ENCODE results near the gene CD46.

The CD46 gene

DNA sequence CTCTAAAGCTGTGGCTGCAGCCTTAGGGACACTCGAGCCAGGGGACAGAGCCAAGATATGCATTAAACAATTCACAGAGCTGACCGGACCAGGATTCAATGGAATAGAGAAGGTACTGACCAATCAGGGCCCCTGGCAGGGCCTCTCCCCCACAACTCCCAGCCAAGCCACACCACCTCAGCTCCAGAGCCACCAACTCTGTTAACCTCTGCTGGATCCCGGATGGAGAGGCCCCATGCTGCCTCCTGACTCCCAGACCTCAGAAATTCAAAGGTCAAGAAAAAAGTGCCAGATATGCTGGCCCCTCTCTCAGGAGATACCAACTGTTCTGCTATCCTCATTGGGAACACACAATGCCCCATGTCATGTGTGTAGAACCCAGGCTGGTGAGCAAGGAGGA, 62.1 kb downstream of the CD46 start:
- no CpG with 5 or more reads among the region's 3 CpGs for WGBS (ENCODE audit: insufficient coverage, insufficient read length)
- H3K4me1 ChIP-seq (ENCODE audit: control insufficient read depth, insufficient read depth, low read length), result no peaks in the 10 kb centered on the region
- no peak overlapping the region for H3K4me3 ChIP-seq (ENCODE audit: low read length)
- no peak for DNase-seq (ENCODE audit: low read depth, low spot score)
- no peaks in the 10 kb centered on the region for H3K36me3 ChIP-seq (ENCODE audit: control insufficient read depth, insufficient read depth, low read length)
- no peaks in the 10 kb centered on the region for H3K27me3 ChIP-seq (ENCODE audit: control insufficient read depth, insufficient read depth, low read length)
- H3K27ac ChIP-seq (ENCODE audit: low read length), result no peak overlapping the region
- H3K9me3 ChIP-seq (ENCODE audit: control insufficient read depth, insufficient read depth, low read length), result no peaks in the 10 kb centered on the region

DNA sequence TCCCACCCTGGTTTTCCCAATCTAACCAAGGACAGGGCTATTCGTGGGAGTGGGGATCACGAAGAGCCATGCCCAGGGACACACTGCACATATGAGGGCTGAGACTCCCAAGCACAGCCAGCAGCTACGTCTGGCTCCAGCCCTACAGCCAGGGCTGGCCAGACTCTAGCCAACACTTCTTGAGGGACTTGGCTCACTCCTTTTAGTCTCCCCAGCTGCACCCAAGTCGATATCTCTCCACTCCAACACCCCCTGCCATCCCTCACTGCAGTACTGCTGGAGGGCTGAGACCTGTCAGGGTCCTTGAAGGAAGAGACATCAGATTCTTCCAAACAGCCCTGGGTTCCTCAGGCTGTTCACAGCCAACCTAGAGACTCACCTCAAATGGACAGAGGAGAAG, 62.6 kb downstream of the CD46 start:
- H3K4me3 ChIP-seq (ENCODE audit: low read length), result no peak overlapping the region
- H3K9me3 ChIP-seq (ENCODE audit: control insufficient read depth, insufficient read depth, low read length), result no peaks in the 10 kb centered on the region
- no peak overlapping the region for H3K27ac ChIP-seq (ENCODE audit: low read length)
- no CpG with 5 or more reads among the region's 4 CpGs for WGBS (ENCODE audit: insufficient coverage, insufficient read length)
- H3K36me3 ChIP-seq (ENCODE audit: control insufficient read depth, insufficient read depth, low read length), result no peaks in the 10 kb centered on the region
- no peaks in the 10 kb centered on the region for H3K4me1 ChIP-seq (ENCODE audit: control insufficient read depth, insufficient read depth, low read length)
- H3K27me3 ChIP-seq (ENCODE audit: control insufficient read depth, insufficient read depth, low read length), result no peaks in the 10 kb centered on the region
- DNase-seq (ENCODE audit: low read depth, low spot score), result no peak

DNA sequence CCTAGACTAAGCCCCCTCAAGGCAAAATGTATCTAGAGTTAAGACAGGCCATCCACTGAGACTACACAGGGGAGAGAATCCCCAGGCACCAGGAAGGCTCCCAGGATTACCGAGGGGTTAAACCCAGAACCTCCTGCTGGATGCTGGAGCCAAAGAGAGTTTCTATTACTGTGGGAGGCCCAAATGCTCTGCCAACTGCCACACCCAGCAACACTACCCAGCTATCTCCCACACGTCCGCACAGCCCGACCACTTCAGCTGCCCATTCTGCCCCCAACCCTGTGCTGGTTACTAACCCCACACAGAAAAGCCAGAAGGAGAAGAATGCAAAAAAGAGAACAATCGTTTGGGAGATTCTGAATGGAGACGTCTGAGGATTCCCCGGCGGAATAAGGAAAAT, 63.6 kb downstream of the CD46 start:
- H3K9me3 ChIP-seq (ENCODE audit: control insufficient read depth, insufficient read depth, low read length), result no peaks in the 10 kb centered on the region
- H3K27ac ChIP-seq (ENCODE audit: low read length), result no peak overlapping the region
- no peaks in the 10 kb centered on the region for H3K36me3 ChIP-seq (ENCODE audit: control insufficient read depth, insufficient read depth, low read length)

DNA sequence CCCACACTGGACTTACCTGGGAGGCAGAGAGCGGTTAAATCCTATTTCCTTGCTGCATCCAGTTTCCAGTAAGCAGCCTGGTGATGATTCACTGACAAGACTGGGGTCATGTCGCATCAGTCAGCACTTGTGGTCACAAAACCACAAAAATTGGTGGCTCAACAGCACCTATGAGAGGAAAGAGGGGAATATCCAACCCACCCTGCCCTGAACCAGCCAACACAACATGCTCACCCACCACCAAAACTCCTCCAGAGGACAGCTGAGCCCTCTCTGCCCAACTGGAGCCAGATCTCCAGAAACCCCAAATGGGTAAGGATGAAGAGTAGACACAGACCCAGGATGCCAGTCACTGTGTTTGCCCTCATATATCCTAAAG, 64.0 kb downstream of the CD46 start:
- Histone ChIP-seq H3K36me3 (ENCODE audit: control insufficient read depth, insufficient read depth, low read length) (no peaks in the 10 kb centered on the region), H3K9me3 (ENCODE audit: control insufficient read depth, insufficient read depth, low read length) (no peaks in the 10 kb centered on the region), H3K4me1 (ENCODE audit: control insufficient read depth, insufficient read depth, low read length) (no peaks in the 10 kb centered on the region), H3K27me3 (ENCODE audit: control insufficient read depth, insufficient read depth, low read length) (no peaks in the 10 kb centered on the region), H3K27ac (ENCODE audit: low read length) (no peak overlapping the region), H3K4me3 (ENCODE audit: low read length) (no peak overlapping the region)
- WGBS (ENCODE audit: insufficient coverage, insufficient read length), result no CpG with 5 or more reads among the region's 2 CpGs
- DNase-seq (ENCODE audit: low read depth, low spot score), result no peak

More for the DNA sequence above, 63.6 kb downstream of the CD46 start:
- H3K4me1 ChIP-seq (ENCODE audit: control insufficient read depth, insufficient read depth, low read length), result no peaks in the 10 kb centered on the region
- H3K27me3 ChIP-seq (ENCODE audit: control insufficient read depth, insufficient read depth, low read length), result no peaks in the 10 kb centered on the region
- DNase-seq (ENCODE audit: low read depth, low spot score), result no peak
- no CpG with 5 or more reads among the region's 8 CpGs for WGBS (ENCODE audit: insufficient coverage, insufficient read length)
- no peak overlapping the region for H3K4me3 ChIP-seq (ENCODE audit: low read length)

DNA sequence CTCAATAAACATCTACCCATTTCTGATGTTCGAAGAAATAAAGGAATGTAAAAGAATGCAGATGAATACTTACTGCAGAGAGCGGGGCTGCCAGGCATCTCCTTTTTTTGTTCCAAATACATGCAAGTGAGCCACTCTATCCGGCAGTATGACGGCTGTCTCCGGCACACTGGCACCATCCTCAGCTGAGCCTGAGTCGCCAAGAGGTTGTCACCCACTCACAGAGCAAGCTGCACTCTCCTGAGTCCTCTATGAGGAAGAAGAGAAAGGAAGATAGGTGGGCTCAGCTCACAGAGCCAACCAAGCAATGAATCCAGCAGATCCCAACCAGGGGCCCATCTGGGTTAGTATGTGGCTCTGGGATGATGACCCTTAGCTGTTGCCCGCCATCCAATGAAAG, 65.3 kb downstream of the CD46 start:
- Histone ChIP-seq H3K4me1 (ENCODE audit: control insufficient read depth, insufficient read depth, low read length) (peaks cover 2% of the 10 kb centered on the region; the same call in 1 of the 2 replicates), H3K27me3 (ENCODE audit: control insufficient read depth, insufficient read depth, low read length) (no peaks in the 10 kb centered on the region), H3K9me3 (ENCODE audit: control insufficient read depth, insufficient read depth, low read length) (no peaks in the 10 kb centered on the region), H3K4me3 (ENCODE audit: low read length) (no peak overlapping the region), H3K36me3 (ENCODE audit: control insufficient read depth, insufficient read depth, low read length) (no peaks in the 10 kb centered on the region), H3K27ac (ENCODE audit: low read length) (no peak overlapping the region)
- no peak for DNase-seq (ENCODE audit: low read depth, low spot score)
- no CpG with 5 or more reads among the region's 7 CpGs for WGBS (ENCODE audit: insufficient coverage, insufficient read length)

DNA sequence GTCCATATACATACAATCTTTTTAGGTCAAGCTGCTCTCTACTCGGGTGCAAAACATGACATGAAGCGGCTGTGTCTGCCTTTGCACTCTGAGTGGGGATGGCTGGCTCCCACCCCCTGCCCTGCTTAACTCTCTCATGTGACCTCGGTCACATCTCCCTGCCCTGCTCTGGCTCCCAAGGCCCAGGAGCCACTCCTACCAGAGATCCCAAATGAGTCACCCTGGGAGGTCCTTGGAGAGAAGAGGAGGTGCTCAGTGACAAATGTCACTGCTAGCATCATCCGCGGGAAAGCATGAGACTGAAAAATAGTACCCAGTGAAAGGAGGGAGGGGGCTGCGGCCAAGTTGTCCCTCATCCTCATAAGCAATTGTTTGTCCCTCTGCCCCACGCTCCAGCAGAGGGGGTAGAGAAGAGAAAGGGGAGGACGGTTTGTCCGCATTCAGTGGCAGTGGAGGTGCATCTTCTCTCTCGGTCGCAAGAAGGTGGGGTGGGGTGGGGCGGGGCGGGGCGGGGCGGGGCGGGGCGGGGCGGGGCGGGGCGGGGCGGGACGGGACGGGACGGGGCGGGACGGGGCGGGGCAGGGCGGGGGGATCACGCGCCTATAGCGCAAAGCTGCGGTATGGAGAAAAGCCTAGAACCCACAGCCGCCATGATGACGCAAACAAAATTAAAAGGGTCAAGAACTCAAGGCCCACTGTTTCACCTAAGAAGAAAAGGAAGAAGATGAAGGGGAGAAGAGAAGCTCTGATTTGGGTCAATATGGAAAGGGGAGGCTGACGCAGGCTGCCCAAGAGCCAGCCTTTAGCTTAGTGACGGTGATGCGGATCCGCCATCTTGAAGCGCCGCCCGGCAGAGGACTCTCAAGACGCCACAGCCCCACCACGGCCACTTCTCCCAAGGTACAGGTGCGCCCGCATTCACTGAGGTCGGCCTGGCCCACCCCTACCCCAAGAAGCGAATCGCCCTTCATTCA, 66.2 kb downstream of the CD46 start:
- no peak overlapping the region for H3K4me3 ChIP-seq (ENCODE audit: low read length)
- H3K9me3 ChIP-seq (ENCODE audit: control insufficient read depth, insufficient read depth, low read length), result no peaks in the 10 kb centered on the region
- H3K36me3 ChIP-seq (ENCODE audit: control insufficient read depth, insufficient read depth, low read length), result no peaks in the 10 kb centered on the region
- peaks cover 2% of the 10 kb centered on the region; the same call in 1 of the 2 replicates for H3K4me1 ChIP-seq (ENCODE audit: control insufficient read depth, insufficient read depth, low read length)
- H3K27ac ChIP-seq (ENCODE audit: low read length), result no peak overlapping the region
- WGBS (ENCODE audit: insufficient coverage, insufficient read length), result no CpG with 5 or more reads among the region's 48 CpGs
- H3K27me3 ChIP-seq (ENCODE audit: control insufficient read depth, insufficient read depth, low read length), result no peaks in the 10 kb centered on the region
- no peak for DNase-seq (ENCODE audit: low read depth, low spot score)

DNA sequence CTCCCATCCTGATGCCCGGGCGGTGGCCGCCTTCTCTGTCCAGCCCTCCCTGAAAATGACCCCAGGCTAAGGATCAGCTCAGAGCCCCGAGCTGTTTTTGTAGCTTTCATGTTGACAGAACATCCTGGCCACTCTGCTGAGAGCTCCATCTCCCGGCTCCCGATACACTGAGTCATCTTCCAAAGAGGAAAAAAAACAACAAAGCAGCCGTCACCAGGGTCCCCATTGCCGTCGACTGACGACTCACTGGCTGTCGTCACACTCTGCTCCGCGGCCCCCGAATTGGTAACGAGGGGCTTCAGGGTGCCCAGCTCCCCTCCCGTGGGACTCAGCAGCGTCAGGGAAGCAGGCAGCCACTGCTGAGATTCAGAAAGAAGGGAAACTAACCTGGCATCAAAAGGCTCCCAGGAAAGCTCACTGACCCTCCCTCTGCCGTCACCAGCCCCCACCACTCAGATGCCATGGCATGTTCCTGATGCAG, 67.2 kb downstream of the CD46 start:
- Histone ChIP-seq H3K27ac (ENCODE audit: low read length) (no peak overlapping the region), H3K9me3 (ENCODE audit: control insufficient read depth, insufficient read depth, low read length) (no peaks in the 10 kb centered on the region), H3K36me3 (ENCODE audit: control insufficient read depth, insufficient read depth, low read length) (no peaks in the 10 kb centered on the region), H3K4me1 (ENCODE audit: control insufficient read depth, insufficient read depth, low read length) (peaks cover 2% of the 10 kb centered on the region; the same call in 1 of the 2 replicates), H3K4me3 (ENCODE audit: low read length) (no peak overlapping the region), H3K27me3 (ENCODE audit: control insufficient read depth, insufficient read depth, low read length) (no peaks in the 10 kb centered on the region)
- no peak for DNase-seq (ENCODE audit: low read depth, low spot score)
- no CpG with 5 or more reads among the region's 18 CpGs for WGBS (ENCODE audit: insufficient coverage, insufficient read length)

DNA sequence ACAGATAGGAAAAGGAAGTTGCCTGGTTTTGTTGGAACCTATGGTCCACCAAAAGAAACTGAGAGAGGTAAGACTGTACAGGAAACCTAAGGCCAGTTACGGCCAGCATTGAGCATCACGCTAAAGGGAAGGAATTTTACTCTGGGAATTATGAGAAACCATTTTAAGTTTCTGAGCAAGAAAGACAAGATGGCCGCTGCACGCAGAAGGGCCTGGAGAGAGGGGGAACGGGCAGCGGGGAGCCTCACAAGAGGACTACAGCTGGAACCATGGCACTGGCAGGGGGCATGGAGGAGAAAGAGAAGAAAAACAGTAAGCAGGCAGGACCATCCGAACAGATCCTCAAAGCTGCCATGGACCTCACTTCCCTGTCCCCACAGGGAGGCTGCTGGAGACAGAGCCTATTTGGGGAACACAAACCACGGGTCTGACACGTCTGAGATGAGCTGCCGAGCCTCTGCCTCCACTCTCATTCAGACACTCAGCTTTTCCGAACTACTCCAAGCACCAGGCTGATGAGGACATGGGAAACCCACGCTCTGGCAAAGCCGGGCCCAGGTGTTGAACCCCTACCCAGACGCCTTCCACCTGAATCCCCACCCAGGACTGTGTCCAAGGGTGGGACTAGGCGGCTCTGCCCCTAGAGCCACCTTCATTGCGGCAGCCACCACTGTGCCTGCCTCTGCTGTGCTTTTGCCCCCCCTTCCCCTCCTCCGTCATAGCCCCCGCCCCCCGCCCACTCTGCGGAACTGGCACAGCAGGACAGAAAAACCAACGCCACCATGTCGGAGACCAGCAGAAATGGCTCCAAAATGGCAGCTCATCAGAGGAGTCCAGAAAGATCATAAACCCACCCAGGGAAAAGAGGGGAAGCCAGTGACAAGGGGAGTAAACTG, 69.0 kb downstream of the CD46 start:
- peaks cover 2% of the 10 kb centered on the region; the same call in 1 of the 2 replicates for H3K4me1 ChIP-seq (ENCODE audit: control insufficient read depth, insufficient read depth, low read length)
- no peak overlapping the region for H3K4me3 ChIP-seq (ENCODE audit: low read length)
- no peak for DNase-seq (ENCODE audit: low read depth, low spot score)
- no peaks in the 10 kb centered on the region for H3K9me3 ChIP-seq (ENCODE audit: control insufficient read depth, insufficient read depth, low read length)
- WGBS (ENCODE audit: insufficient coverage, insufficient read length), result no CpG with 5 or more reads among the region's 22 CpGs
- no peak overlapping the region for H3K27ac ChIP-seq (ENCODE audit: low read length)
- no peaks in the 10 kb centered on the region for H3K27me3 ChIP-seq (ENCODE audit: control insufficient read depth, insufficient read depth, low read length)
- no peaks in the 10 kb centered on the region for H3K36me3 ChIP-seq (ENCODE audit: control insufficient read depth, insufficient read depth, low read length)

DNA sequence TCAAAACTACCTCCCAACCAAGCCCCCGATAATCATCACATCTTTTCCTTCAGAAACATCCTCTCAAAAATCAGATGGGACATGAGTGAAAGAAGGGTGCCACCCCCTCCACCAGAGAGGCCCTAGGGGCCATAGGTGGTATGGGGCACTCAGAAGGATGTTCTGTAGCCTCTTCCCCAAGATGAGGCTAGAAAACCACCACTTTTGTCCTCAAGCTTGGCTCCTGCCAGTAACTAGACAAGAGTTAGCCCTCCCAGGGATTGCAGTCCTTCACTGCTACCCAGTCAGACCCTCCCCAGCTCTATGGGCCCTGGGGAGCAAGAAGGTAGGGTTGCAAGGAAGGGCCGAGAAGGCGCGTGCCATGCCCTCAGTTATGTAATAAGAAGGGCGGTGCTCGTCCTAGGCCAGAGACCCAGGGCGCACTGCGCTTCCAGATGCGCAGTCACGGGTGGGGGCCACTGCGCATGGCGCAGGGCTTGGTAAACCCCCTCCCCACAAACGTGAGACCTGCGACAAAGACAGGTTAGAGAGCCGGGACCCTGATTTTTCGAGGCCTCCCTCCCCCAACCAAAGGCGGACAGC, 69.7 kb downstream of the CD46 start:
- no peak overlapping the region for H3K27ac ChIP-seq (ENCODE audit: low read length)
- no CpG with 5 or more reads among the region's 17 CpGs for WGBS (ENCODE audit: insufficient coverage, insufficient read length)
- no peaks in the 10 kb centered on the region for H3K36me3 ChIP-seq (ENCODE audit: control insufficient read depth, insufficient read depth, low read length)
- H3K27me3 ChIP-seq (ENCODE audit: control insufficient read depth, insufficient read depth, low read length), result no peaks in the 10 kb centered on the region
- H3K4me3 ChIP-seq (ENCODE audit: low read length), result no peak overlapping the region
- no peaks in the 10 kb centered on the region for H3K9me3 ChIP-seq (ENCODE audit: control insufficient read depth, insufficient read depth, low read length)
- H3K4me1 ChIP-seq (ENCODE audit: control insufficient read depth, insufficient read depth, low read length), result peaks cover 2% of the 10 kb centered on the region; the same call in 1 of the 2 replicates
- DNase-seq (ENCODE audit: low read depth, low spot score), result no peak

DNA sequence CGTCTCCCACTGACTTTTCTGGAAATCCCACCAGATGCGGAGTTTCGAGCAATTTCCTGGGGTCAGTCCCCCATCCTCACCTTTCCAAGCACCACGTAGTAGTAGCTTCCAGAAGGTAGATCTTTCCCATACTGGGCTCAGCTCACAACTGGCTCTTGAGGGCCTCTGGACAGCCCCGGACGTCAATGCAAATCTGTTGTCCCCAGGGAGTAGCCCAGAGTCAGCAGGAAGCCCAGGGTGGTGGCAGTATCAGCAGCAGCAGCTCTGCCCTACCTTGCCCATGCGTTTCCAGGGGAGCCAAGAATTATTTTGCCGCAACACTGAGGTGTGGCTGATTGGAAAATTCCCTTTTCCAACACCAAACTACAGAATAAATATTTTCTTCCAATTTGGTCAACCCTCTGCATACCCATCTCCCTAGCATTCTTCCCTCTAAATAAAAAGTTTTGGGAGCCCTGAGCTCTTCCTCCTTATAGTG, 70.3 kb downstream of the CD46 start:
- no peaks in the 10 kb centered on the region for H3K36me3 ChIP-seq (ENCODE audit: control insufficient read depth, insufficient read depth, low read length)
- H3K27ac ChIP-seq (ENCODE audit: low read length), result no peak overlapping the region
- H3K4me1 ChIP-seq (ENCODE audit: control insufficient read depth, insufficient read depth, low read length), result peaks cover 2% of the 10 kb centered on the region; the same call in 1 of the 2 replicates
- H3K4me3 ChIP-seq (ENCODE audit: low read length), result no peak overlapping the region
- no peaks in the 10 kb centered on the region for H3K27me3 ChIP-seq (ENCODE audit: control insufficient read depth, insufficient read depth, low read length)
- WGBS (ENCODE audit: insufficient coverage, insufficient read length), result no CpG with 5 or more reads among the region's 8 CpGs
- no peaks in the 10 kb centered on the region for H3K9me3 ChIP-seq (ENCODE audit: control insufficient read depth, insufficient read depth, low read length)
- no peak for DNase-seq (ENCODE audit: low read depth, low spot score)
